Esophagus muscularis mucosa (tissue), 4 donors: ENCODE measurements around the gene VTN.

Experiments
- EP300 ChIP-seq: sonication (generic); formaldehyde crosslinking; IDR thresholded peaks from one replicate; pipeline ENCODE4 v1.6.1; 2017; ENCODE audit warnings: antibody characterized with exemption
- POLR2A ChIP-seq: fragments of 450-650 bp; IDR thresholded peaks from one replicate; pipeline ENCODE4 v1.6.1; 2017; ENCODE audit warnings: antibody characterized with exemption, moderate library complexity, mild to moderate bottlenecking, low read depth
- TF ChIP-seq, protein P1 (sequence below), 3 experiments: fragments of 200-600 bp in 2 of 3; fragments of 450-650 bp in 1 of 3; sonication (generic) in 2 of 3; IDR thresholded peaks; one replicate each; pipeline ENCODE4 v1.5.1; 2017 to 2019; ENCODE audit warnings: antibody characterized with exemption in 3 of 3, mild to moderate bottlenecking in 2 of 3, moderate library complexity in 1 of 3

DNA sequence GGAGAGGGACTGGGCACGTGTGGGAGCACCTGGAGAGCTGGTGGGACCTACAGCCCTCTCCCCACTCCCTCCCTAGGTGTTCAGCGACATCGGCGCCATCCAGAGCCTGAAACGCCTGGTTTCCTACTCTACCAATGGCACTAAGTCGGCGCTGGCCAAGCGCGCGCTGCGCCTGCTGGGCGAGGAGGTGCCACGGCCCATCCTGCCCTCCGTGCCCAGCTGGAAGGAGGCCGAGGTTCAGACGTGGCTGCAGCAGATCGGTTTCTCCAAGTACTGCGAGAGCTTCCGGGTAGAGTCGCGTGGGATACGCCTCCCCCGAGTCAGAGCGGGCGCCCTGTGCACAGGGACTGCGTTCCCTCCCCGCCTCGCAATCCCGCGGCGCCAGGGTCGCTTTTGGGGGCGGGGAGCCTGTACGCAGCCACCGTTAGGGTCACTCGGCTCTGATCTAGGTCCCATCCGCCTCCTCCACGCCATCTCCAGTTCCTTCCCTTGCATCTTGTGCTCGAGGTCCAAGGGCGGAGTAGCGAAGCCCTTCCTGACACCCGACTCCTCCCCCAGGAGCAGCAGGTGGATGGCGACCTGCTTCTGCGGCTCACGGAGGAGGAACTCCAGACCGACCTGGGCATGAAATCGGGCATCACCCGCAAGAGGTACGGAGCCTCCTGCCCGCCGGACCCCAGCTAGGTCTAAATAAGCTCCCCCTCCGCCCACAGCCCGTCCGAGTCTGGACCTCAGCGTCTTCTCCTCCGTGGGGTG is 14.4 kb upstream of the VTN start:
- TF ChIP-seq POLR2A (no peak), EP300 (no peak)
- TF ChIP-seq, protein P1, sequence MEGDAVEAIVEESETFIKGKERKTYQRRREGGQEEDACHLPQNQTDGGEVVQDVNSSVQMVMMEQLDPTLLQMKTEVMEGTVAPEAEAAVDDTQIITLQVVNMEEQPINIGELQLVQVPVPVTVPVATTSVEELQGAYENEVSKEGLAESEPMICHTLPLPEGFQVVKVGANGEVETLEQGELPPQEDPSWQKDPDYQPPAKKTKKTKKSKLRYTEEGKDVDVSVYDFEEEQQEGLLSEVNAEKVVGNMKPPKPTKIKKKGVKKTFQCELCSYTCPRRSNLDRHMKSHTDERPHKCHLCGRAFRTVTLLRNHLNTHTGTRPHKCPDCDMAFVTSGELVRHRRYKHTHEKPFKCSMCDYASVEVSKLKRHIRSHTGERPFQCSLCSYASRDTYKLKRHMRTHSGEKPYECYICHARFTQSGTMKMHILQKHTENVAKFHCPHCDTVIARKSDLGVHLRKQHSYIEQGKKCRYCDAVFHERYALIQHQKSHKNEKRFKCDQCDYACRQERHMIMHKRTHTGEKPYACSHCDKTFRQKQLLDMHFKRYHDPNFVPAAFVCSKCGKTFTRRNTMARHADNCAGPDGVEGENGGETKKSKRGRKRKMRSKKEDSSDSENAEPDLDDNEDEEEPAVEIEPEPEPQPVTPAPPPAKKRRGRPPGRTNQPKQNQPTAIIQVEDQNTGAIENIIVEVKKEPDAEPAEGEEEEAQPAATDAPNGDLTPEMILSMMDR (IDR thresholded peaks at IDR 0.05) = no peak
